Colon (tissue), 2 donors: ENCODE measurements around the gene FOXL1.

Source experiments
- FAIRE-seq: peaks from 2 replicates; lab custom pipeline; 2012; peaks lifted over from hg19 to GRCh38; lab: Jason Lieb, UNC
- donor health status: control.
- donor health status: control.

FOXL1 gene

GRCh38 chr16:86568677-86569623 is 9.4 kb upstream of the FOXL1 start:
- no peak for FAIRE-seq

- FAIRE-seq = no peak
Measured at GRCh38 chr16:86569701-86570447, 8.5 kb upstream of the FOXL1 start.

- no peak for FAIRE-seq
Measured at GRCh38 chr16:86570558-86571529, 7.5 kb upstream of the FOXL1 start.

- FAIRE-seq = no peak
Measured at GRCh38 chr16:86571530-86571915, 6.8 kb upstream of the FOXL1 start.

GRCh38 chr16:86572041-86572521 is 6.3 kb upstream of the FOXL1 start:
- no peak for FAIRE-seq

- FAIRE-seq = no peak
Measured at GRCh38 chr16:86572606-86573005, 5.7 kb upstream of the FOXL1 start.

- no peak for FAIRE-seq
Measured at GRCh38 chr16:86573215-86573614, 5.1 kb upstream of the FOXL1 start.

GRCh38 chr16:86573646-86574508 is 4.5 kb upstream of the FOXL1 start:
- no peak for FAIRE-seq

- no peak for FAIRE-seq
Measured at GRCh38 chr16:86574646-86575045, 3.7 kb upstream of the FOXL1 start.

- no peak for FAIRE-seq
Measured at GRCh38 chr16:86575095-86575685, 3.2 kb upstream of the FOXL1 start.

GRCh38 chr16:86575754-86576557 is 2.4 kb upstream of the FOXL1 start:
- no peak for FAIRE-seq

- no peak for FAIRE-seq
Measured at GRCh38 chr16:86576591-86577313, 1.6 kb upstream of the FOXL1 start.

GRCh38 chr16:86577314-86577971 is 906 bp upstream of the FOXL1 start:
- FAIRE-seq = no peak

- no peak for FAIRE-seq
Measured at GRCh38 chr16:86578611-86579267, 390 bp downstream of the FOXL1 start.

GRCh38 chr16:86579268-86580062 is 1.1 kb downstream of the FOXL1 start:
- FAIRE-seq = no peak

GRCh38 chr16:86580063-86580790 is 1.9 kb downstream of the FOXL1 start:
- no peak for FAIRE-seq
